Suppressor macrophage treated with lipopolysaccharide for 1 hour (primary cell): Measurements from ENCODE around the gene SMYD3.

Experiments used
- DNase-seq, 3 donors: peaks; one replicate each; pipeline ENCODE4 v3.0.0-alpha.2; 2020 to 2022

Gene SMYD3

DNA sequence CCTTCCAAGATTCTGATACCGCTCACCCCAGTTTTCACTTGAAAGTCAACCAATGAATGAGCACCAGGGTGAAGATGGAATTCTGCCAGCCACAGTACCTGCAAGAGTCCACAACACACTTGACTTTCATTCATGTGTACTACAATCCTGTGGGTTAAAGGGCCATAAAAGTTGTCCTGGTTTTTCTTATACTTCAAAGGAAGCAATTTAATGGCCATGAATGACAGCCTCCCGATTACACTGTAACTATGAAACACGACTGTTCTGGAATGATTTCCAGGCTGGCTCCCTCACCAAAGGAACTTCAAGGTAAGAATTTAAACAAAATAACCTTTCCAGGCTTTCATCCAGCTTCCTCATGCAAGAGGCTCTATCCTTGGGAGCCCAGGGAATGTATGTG lies 502.8 kb downstream of the SMYD3 start:
- DNase-seq, result no peak

DNA sequence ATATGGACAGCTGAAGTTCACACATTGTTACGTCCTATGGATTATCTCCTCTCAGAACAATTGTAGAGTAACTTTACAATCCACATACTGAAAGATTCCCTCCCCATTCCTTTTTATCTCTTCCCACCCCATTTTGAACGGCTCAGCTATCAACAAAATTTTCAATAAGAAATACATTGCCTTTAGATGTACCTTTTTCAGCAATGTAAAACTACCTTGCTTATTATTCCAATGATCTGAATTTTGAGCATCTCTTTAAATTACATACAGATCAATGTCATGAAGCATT lies 503.7 kb downstream of the SMYD3 start:
- DNase-seq, result no peak

DNA sequence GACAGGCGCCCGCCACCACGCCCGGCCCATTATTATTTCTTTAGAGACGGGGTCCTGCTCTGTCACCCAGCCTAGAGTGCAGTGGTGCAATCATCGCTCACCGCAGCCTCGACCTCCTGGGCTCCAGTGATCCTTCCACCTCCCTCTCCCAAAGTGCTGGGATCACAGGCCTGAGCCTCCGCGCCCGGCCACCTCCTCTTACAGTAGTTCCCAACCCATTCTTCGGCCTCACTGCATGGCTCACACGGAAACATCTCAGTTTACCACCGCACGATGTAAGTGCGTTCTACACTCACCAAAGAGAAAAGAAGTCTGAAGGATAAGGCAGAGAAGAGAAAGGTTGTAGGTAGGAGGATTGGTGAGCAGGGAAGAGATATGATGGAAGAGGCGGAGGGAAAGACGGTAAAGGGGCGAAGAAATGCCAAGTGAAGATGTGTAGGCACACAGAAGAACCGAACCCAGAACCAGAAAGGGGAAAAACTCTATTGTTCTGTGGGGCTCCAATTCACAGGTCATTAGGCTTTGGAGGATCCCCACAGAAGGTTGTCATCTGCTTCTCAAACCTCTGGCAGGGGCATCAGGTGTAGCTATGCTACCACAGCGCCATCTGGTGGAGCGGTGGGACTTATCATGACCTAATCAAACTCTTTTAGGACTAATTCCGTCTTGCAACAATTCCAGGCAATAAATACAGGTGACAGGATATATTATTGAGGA lies 504.2 kb downstream of the SMYD3 start:
- DNase-seq, result peak; percentile 84 to 93 (median 90)

DNA sequence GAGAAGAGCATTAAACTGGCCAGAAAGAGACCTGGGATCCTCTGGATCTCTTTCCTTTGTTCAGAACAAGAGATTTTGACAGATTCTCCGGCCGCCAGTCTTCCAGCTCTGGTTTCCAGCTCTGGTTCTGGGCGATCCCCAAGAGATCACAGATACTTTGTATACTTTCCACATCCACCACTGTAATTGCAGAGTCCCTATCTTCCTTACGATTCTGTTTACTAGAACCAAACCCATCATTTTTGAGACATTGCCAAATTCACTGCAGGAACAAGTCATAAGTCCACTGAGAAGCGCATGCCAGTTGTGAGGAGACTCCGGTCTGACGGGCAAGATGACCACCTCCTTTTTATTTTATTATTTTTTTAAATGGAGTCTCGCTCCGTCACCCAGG lies 505.2 kb downstream of the SMYD3 start:
- DNase-seq, result no peak

DNA sequence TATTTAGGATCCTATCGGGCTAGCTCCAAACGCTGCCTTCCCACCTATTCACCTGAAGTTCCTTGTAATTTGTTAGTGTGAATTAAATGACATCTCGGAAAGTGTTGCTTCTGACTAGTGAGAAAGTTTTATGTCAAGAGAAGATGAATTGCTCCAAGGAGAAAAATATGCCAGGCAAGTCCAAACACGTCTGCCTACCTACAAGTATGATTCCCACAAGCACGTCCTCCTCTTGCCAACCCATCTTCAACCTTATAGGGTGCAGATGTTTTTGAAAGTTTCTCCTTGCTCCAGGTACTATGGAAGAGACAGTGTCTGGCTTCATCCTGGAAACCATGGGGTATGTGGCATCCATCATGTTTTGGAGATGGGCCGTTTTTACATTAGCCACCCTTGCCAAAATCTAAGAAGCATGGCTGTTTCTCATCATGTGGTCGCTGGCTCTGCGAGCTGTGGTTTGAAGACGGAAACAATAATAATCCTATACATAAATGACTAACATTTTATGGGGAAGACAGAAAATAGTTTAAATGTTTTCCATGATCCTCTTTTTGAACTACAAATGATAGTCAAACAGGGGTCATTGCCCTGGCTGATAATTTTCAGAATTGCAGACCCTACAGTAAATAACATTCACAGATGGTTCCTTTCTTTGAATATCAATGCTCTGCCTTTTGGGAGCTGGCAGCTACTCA lies 505.8 kb downstream of the SMYD3 start:
- no peak for DNase-seq

DNA sequence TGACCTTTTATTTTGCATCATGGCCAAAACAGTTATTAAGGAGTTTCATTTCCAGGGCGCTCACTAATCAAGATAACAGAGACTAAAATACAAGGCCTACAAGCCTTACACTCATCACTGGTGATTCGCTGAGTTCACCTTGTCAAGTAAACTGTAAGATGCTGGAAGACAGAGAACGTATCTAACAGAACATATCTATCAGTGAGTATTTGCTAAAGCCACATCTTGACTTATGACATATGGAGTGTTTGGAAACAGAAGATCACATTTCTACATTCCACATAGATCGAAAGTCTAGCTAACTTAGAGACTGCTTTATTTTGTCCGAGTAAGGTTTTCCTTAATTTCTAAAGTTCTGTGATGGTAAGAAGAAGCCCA lies 506.5 kb downstream of the SMYD3 start:
- DNase-seq, result no peak

DNA sequence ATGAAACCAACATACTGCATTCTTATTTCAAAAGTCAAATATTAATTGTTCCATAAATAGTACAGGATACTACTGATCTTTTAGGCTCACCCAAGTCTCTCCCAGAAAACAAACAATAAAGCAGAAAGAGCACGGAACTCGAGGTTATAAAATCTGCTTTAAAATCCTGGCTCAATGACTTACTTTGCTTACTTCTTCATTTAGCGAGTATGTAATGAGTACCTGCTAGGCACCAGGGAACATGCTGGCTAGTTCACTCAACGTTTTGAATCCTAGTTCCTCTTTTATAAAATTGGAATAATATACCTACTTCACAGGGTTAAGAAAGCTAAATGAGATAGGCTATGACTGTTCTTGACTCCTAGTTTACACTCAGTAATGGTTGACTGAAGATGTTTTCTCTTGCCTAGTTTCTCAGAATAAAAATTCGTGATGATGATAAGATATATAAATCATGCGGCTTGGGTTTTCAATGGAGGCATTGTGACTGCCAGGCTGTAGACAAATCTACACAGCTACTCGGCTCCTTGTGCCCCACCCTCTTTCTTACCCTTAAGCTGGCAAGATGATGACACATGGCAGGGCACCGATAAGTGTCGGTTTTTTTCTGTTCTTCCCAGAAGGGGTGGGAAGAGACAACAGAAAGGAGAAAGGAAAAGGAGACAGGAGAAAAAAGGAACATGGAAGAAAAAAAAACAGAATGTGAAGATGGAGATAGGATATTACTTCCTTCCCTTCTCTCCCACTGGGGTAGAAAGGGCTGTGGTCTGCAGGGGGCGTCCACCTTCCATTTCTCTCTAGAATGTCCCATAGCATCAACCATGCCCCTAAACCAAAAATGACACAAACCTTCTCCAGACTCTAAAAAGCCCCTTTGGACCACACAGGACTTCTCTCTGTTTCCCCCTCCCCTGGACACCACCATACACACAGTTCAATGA lies 507.1 kb downstream of the SMYD3 start:
- peak in 2 of 3 donors; percentile 26 to 30 for DNase-seq

DNA sequence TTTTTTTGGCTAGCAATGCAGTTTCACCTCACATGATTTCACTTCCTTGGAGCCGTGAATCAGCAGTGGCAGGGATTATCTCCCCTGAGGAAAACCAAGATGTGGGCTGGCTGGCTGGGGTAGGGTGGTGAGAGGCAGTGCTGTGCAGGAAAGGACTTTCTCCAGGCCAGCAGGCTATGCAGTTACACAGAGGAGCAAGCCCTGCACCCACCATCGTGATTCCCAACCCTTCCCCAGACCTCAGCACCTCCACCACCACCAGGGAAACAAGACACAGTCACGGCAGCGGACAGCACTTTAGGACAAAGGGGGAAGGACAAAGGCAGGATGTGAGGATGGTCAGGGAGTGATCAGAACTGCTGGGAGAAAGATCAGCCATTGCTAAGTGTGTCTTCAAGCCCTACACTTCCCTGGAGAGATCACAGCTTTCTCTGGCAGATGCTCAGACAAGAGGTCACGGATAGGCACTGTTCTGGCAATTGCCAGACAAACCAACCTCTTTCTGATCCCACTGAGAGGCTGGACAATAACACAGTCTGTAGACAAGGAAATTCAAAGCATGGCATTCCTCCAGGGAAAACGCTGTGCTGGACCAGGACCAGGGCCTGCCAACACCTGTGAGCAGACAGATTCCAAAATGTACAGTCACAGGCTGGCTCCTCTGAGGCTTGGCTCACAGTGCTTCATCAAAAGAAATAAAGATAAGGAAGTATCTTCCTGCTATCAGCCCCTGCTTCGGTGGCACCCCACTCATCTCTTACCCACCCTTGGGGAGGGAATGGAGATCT lies 509.4 kb downstream of the SMYD3 start:
- DNase-seq, result no peak

DNA sequence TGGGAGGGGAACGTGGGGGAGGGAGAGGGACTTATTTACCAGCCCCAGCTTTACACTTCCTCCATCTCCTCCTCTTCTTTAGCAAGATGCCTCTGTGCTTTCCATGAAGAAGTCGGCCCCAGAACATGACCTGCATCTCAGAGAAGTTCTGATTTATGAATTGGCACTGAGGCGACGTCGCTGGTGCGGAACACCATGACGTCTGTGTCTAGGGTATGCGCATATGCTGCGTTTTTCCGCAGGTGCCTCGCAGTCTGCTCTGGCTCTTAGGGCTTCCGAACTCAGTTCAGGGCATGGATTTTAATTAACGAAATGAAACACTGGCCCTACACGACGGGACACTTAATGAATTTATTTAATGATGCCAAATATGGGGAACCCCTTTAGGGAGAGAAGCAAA lies 510.3 kb downstream of the SMYD3 start:
- DNase-seq, result no peak

DNA sequence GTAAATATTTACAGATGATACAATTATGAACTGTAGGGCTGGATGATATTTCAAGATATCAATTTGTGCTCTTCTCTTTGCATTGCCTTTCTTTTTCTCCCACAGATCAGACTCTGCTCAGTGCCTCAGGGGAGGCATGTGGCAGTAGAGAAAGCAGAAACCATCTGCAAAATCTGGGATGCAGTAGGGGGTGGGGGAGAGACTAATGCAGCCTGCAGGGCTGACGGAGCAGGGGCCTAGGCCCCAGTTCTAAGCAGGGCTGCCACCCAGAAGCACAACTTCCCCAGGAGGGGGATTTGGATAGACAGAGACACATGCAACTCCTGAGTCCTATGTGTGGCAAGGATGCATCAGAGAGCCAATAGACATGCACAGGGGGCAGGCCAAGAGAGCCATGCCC lies 511.6 kb downstream of the SMYD3 start:
- no peak for DNase-seq

DNA sequence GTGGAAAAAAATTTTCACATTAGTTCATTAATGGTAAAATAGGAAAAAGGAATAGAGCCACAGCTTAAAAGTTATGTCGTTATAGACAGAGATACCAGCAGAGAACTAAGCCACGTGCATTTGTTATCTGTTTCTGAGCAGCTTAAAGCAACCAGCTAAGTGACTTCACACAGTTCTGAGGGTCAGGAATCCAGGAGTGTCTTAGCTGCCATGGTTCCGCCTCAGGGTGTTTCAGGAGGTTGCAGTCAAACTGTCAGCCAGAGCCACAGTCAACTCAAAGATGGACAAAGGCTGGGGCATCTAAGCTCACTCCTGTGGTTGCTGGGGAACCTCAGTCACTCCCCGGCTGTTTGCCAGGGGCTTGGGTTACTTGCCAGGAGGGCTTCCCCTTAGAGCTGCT lies 515.8 kb downstream of the SMYD3 start:
- DNase-seq, result no peak

DNA sequence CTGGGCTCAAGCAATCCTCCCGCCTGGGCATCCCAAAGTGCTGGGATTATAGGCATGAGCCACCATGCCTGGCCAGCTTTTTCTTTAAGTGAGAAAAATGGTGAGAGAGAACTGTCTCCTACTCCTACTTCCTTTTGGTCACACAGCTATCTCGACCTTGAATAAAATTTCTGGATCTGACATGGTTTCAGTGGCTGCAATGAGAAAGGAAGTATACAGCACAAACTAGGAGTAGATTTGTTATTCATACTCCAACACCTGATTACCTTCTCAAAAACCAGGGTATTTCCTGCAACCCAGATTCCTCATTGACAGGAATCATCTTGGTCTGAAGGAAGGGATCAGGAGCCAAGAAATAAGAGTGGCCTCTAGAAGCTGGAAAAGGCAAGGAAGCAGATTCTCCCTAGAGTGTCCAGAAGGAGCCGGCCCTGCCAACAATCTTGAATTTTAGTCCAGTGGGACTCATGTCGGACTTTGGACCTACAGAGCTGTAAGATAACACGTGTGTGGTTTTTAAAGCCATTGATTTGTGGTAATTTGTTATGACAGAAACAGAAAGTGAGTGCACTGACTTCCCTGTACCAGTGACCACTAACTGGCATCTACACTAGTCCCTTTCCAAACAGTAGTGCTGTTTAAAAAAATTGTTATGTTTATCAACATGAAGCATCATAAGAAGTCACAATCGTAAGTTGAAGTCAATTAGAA lies 516.6 kb downstream of the SMYD3 start:
- DNase-seq, result no peak

DNA sequence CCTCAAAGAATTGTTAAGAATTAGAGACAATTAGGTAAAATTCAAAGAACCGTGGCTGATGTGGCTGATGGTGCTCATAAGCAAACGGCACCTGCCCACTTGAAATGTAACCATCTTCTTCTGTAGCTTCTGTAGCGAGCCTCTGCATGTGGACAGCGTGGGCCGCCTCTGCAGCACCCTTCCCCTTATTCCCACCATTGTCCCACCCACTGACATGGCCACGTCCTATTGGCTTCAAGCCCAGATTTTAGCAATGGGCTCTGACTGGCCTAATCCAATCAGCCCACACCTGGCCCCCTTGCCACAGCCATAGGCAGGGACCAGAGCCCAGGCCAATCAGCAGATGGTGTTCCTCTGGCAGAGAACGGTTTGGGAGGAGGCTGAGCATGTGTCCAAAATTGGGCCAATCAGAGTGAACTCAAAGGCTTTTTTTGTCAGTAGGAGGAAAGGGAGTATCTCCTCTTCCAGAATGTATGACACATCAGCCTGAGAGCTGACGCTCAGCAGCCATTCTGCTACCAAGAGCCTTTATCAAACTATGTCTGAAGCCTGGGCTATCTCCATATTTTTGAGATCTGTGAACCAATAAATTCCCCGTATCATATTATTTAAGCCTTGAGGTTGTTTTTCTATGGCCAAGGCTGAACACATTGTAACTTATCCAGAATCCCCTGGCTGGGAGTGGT lies 518.5 kb downstream of the SMYD3 start:
- DNase-seq, result no peak

DNA sequence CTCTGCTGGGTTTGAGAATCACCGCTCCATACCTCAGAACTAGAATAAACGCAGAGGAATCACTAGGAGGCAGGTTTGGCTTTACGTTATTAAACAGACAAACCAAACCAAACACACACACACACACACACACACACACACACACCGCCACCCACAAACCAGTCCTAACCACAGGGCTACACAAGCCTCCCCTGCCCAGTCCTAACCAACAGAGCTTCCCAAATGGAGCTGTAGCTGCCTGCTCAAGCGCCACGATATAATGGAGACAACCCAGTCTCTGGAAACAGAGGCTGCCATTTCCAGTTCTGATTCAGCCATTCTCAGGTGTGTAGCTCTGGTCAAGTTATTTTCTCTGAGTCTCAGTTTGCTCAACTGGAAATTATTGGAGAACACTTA lies 519.1 kb downstream of the SMYD3 start:
- no peak for DNase-seq

DNA sequence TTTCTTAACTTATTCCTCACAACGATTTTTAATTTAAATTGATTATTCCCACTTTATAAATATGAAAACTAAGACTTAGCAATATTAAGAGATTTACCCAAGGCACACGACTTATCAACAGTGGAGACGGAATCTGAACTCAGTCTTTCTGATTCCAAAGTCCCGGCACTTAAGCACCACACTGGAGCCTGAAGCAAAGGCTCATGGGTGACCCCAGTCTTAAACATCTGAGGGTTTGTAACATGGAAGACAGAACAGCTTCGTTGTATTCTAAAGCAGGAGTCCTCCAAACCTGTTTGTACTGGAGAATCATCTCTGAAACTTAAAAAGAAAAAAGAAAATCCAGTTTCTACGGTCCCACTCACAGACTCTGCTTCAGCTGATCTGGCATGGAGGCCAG lies 519.5 kb downstream of the SMYD3 start:
- no peak for DNase-seq

DNA sequence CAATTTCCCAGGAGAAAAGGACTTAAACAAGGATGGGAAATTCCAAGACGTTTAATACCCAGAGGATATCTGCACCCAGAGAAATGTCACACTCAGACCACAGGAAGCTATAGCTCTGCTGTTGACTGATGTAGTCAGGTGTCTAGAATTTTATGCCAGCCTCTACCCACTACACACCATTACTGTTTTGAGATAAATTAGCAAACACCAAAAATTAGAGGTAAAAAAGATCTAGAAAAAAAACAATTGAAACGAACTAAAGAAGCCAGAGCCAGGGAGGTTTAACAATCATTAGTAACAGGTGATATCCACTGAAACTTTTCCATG lies 519.9 kb downstream of the SMYD3 start:
- no peak for DNase-seq

DNA sequence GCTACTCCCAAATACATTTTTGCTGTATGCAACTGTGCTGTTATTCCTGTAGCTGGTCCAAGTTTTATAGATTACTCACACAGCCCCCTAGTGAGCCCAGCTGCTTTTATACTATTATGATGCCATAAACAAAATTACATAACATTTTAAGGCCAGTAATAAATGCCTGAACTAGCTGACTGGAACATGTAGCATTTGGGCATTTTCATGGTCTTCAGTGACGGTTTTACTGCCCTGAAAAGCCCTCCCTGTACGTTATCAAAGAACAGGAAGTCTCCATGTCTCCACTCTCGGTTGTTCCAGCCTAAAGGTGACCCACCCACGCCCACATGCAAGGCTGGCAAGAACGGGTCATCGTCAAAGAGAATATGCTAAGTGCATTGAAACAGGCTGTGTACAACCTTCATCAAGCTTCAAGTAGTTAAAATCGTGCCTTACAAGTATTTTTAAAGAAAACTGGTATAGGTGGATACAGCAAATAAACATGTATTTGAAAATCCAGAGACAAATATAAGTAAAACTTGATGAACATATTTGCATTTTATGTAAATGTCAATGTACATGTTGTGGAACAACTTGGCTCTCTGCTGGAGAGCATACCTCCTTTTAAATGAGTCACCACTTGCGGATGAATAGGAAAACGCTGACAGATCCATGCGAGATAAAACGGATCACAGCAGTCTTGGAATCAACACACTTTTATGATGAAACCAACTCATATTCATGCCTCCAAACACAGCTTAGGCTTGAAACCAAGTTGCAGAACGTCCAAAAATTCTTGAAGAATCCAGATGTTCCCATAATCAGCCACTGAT lies 520.5 kb downstream of the SMYD3 start:
- DNase-seq, result no peak

DNA sequence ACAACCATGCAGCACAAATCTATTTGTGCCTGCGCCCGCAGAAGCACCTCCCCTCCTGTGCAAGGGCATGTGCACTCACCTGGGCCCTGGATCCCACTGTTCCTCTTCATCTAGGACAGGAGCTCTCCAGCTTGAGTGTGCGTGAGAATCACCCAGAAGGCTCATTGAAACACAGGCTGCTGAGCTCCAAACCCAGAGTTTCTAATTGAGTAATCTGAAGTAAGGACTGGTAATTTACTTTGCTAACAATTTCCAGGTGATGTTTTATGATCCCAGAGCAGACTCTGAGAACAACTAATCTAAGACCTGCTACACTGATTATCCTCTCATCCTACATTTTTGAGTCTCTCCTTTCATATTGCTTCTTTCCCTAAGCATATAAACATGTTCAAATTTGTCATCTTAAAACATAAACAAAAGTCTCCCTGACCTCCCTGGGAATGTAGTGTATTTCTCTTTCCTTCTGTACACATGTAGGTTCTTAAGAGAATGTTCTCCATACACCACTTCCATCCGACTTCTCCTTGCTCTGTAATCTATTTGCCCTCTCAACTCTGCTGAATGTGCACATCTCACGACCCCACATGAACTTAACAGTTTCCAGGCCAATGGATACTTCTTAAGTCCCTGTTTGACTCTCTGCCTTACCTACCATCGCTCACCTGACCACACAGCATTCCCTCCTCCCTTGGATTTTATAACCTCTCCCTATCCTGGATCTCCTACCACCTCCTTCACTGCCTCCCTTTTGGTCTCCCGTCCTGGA lies 522.5 kb downstream of the SMYD3 start:
- no peak for DNase-seq

DNA sequence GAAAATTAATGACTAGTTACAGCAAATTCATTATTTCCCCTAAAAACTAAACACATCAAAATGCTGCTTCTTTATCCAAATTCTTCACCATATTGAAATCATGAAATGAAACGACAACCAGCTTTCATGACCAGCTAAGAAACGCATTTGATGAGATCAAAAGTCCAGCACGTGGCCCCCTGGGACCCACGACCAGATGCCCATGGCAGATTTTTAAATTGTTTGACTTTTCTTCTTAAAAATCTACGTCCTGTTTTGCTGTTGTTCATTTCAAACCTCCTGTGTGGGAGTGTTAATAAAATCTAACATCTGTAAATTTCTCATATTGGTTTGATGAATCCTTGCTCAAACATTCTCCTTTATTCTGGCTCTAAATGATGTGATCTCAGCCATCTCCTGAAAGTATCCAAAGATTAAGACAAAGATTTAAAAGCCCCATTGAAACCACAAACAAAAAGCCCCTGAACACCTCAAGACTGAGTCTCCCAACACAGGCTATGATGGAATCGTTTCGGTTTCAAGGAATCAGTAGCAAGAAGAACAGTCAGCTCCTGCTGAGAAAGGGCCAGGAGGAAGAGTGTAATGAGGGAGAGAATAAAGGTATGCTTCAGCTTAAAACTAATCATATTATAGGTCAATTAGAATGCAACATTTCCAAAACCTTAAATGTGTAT lies 523.6 kb downstream of the SMYD3 start:
- no peak for DNase-seq

DNA sequence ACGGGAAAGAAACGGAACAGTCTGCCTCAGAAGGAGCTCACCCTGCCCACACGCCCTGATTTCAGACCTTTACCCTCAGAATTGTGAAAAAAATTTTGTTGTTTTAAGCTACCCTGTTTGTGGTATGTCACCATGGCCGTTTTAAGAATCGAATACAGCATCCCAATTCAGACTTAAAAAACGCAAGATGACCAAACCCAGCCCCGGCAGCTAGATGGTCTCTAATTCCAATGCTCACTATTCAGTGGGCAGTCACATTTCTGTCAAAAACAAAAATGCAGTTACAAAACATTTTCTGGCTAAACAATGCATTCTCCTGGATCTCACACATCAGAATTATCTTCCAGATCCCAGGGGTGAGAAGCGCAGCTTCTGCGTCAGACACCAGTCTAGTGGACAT lies 527.5 kb downstream of the SMYD3 start:
- DNase-seq, result no peak
